HG03460 (cell line): ENCODE measurements around the gene PARP1.
"Not testable (repeated sequence)": the region's sequence is repeated elsewhere in the genome, so short reads cannot be mapped to it uniquely, and the experiment has no call there.

Experiments used
- ATAC-seq: cut with Tn5 transposase; IDR thresholded peaks from one replicate; pipeline ENCODE4 v1.9.1; 2021; ENCODE audit not compliant: unreplicated experiment

Gene PARP1

DNA sequence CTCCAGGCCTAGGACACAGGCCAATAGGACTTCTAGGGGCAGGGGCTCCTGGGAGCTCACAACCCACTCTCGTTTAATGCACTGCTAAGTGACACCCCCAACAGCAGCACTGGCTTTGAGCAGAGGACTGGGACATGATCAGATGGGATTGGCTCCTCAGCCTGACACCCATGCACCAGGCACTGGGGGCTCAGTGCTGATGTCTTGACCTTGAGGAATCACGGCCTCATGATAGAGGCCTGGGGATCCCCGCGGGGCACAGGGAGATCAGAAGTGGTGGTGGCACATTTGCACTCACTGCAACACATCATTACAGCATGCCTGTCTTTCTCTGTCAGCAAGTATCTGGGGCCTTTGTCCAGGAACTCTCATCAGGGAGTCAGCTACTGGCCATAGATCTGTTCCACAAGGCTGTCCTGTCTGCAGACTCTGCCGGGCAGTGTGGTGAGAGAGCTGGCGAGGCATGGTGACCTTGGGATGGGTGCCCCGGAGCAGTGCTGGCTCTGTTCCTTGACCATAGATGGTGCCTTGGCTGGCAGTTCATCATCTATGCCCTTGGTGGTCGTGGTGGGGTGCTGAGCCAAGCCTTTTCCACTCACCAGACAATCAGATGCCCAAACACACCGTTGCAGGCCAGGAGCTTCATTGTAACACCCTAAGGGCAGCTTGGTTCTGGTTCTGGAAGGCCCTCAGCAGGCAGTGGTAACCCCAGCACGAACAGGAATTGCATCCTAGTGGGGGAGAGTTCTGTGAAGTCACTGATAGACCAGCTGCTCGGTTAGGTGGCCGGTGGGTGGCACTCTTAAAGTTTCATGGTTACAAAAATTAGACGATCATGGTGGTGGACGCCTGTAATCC, 22.2 kb upstream of the PARP1 start:
- ATAC-seq: no peak

DNA sequence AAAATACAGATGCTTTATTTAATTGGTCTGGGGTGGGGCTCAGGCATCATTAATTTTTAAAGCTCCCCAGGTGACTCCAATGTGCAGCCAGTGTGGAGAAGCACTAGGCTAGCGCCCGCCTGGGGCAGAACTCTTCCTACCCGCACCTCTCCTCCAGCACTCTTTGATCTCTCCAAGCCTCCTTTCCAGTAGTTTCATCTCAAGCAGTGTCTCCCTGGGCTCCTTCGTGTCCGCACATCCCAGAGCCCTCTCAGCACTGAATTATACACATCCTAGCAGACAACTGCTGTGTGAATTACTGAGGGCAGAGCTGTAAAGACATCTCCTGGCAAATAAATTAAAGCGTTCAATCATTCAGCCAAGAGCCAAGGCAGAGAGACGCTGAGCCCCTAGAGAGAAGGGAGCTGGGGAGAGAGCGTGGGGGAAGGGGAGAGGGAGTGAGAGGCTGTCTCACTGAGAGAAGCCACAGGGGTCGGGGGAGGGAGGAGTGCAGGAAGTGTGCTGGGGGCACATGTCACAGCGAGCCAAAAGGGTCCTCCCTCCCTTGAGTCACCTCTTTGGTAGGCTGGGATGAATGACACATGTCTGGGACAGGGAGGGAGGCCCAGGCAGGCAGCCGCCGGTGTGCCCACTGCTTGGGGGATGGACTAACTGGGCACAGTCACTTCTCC, 21.0 kb upstream of the PARP1 start:
- no peak for ATAC-seq

- ATAC-seq: no peak
These were observed 20.5 kb upstream of the PARP1 start for GRCh38 chr1:226428348-226428747.

DNA sequence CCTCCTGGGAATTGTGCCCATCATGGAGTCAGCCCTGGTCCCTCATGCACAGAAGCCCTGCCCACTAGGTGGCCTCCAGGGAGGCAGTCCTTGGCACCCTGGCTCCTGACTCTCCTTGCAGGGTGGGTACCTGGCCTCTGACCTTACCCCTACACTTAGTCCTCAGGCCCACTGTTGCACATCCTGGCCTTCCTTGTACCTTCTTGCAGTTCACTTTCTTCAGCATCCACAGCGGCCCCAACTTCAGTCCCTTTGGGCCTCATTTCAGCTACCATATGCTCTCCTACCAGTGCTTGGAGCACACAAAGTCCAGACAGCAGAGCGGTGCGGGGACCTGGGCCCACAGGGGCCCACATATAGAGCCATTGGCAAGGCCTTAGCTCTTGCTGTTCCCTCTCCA, 19.2 kb upstream of the PARP1 start:
- ATAC-seq: no peak

GRCh38 chr1:226426395-226426794, 18.5 kb upstream of the PARP1 start:
- not testable (repeated sequence) for ATAC-seq

DNA sequence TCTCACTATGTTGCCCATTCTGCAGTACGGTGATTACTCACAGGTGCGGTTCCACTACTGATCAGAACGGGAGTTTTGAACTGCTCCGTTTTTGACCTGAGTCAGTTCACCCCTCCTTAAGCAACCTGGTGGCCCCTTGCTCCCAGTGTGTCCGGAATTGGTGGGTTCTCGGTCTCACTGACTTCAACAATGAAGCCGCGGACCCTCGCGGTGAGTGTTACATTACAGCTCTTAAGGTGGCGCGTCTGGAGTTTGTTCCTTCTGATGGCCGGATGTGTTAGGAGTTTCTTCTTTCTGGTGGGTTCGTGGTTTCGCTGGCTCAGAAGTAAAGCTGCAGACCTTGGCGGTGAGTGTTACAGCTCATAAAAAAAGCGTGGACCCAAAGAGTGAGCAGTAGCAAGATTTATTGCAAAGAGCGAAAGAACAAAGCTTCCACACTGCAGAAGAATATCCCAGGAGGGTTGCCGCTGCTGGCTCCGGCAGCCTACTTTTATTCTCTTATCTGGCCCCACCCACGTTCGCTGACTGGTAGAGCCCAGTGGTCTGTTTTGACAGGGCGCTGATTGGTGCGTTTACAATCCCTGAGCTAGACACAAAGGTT, 17.6 kb upstream of the PARP1 start:
- ATAC-seq: no peak

- ATAC-seq: no peak
These were observed 17.1 kb upstream of the PARP1 start for GRCh38 chr1:226425004-226425378.

DNA sequence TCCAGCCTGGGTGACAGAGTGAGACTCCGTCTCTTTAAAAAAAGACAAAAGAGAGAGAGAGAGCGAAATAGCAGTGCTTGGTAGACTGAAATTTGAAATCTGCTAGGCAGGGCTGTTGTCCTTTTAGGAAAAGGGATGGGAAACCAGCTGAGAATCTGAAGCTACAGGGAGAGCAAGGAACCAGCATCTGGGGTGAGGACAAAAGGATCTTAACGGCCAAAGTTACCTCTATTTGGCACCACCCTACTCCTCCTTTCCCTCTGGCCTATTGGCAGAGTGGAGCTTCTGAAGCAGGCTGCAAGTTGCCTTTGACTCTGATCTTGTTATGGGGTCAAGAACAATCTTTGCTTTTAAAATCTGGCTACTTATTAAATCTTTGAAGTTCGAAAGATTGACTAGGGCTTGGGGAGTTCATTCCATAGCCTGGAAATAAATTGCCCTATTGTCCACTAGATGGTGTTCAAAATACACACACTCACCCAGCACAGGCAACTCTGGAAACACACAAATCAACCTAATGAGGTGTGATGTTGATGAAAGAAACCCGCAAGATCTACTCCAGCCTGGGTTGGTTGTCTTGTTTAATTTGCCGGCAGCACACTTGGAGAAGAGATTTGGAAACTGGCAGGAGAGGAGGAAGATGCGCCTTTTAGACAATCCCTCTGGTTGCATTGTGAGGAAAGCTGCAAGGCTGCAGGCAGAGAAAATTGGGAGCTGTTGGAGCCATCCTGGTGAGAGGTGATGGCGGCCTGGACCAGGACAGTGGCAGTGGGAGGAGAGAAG, 16.5 kb upstream of the PARP1 start:
- no peak for ATAC-seq

DNA sequence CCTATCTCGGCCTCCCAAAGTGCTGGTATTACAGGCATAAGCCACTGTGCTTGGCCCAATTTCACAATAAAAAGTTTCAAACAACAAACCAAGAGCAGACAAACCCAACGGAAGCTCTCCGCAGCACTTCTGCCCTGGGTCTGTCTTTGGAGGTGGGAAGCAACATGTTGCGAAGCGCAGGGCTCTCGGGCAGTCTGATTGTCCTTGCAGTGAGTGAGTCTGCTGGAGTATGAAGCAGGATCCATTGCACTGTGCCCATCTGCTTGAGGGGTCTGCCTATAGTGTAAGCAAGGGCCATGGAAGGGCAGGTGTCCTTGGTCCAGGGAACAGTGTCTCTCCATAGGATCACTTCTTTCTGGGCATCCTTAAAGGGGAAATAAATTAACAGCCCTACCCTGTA, 14.6 kb upstream of the PARP1 start:
- no peak for ATAC-seq

- ATAC-seq: no peak
These were observed 13.0 kb upstream of the PARP1 start for GRCh38 chr1:226420897-226421296.

- ATAC-seq: no peak
These were observed 12.4 kb upstream of the PARP1 start for GRCh38 chr1:226420328-226420727.

DNA sequence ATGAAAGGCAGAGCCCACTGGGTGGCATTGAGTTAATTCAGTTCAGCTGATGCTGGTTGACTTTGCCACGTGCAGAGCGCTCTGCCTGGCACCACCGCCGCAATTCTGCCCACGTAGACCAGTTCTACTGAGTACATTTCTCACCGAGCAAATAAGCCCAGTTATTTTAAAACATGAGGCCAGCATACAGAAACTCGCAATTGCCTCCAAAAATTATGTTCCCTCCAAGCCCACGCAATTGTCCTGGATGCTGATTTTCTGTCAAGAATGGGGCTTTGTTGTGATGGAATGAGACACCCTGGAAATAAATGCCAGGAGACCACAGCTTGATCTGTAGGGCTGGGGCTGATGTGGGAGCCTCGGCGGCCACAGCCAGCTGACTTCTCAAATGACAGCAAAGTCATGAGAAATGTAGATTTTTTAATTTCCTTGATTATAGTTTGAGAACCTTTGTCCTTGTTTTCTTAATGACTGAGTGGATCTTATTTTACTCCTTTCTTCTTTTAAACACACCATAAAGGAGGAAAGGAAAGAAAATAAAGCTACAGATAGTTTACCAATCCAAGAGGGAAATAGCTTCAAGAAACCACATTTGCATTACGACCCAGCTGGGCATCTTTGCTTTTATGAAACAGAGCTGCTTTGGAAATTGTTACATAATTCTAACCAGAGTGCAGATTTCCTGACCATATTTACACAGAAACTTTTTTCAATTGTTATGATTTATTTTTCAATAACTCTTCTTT, 11.6 kb upstream of the PARP1 start:
- ATAC-seq: no peak

DNA sequence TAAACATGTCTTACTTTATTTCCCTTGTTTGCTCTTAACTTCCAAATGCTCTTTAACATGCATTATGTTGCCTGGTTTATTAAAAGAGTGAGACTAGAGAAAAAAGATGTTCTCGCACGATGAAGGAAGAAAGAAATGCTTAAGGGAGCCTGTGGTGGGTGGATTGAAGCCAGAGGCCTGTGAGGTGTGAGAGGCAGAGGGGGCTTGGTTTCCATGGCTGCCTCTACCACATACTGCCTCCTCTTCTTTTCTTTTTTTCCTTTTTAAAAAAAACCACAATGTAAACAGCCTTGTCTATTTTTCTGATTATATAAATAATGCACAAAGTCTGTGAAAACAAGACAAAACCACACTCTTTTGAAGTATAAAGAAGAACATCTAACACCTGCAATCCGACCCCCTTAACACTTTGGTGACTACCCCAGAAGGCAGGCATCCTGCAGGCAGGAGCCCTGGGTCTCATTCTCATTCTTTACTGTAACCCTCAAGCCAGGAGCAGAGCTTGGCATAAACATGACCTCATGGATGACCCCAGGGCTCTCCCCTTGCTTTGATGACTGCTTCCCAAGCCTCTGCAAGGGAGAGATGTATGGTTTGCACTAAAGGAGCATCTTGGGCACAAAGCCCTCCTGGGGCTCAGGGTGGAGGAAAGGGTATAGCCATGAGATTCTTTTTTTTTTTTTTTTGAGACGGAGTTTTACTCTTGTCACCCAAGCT, 10.1 kb upstream of the PARP1 start:
- no peak for ATAC-seq

DNA sequence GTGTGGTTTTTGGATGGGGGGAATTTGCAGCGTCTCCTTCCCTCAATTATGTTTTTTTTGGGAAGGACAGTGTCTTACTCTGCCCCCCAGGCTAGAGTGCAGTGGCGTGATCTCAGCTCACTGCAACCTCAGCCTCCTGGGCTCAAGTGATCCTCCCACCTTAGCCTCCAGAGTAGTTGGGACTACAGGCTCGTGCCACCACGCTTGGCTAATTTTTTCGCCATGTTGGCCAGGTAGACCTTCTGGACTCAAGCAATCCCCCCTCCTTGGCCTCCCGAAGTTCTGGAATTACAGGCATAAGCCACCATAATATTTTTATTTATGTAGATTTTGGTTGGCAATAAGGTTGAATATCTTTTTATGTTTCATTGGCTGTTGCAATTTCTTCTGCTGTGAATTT, 9.5 kb upstream of the PARP1 start:
- ATAC-seq: no peak

- no peak for ATAC-seq
These were observed 6.3 kb upstream of the PARP1 start for GRCh38 chr1:226414098-226414698.

DNA sequence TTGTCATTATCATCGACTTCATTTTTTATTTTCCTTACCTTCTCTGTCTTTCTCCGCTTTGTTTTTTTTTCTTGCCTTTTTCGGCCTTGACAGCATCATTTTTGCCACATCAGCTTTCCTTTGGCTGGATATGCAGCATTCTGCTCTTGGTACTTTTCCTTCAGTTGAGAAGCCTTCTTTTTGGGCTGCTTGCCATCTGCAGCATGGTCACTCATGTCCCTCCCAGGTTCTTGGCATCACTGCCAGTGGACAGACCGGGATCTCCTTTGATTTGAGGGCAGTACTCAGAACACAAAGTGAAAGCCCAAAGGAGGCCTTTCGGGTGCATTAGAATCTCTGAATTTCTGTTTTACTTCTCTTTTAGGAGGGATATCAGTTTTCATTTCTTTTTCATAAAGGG, 3.7 kb upstream of the PARP1 start:
- no peak for ATAC-seq

DNA sequence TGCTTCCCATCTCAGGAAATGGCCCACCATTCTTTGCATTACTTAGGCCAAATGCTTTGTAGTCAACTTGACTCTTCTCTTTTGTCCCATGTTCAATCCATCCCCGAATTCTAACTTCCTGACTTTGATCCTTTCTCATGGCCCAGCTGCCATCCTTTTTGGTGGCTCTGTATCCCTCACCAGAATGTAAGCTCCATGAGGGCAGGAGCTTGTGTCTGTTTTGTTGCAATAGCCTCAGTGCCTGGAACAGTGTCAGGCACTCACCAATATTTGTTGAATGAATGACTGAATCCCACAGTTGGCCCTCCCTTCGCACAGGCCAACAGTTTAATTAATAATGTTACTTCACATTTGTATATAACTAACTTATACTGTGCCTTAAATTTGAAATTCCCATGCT, 3.1 kb upstream of the PARP1 start:
- no peak for ATAC-seq

- no peak for ATAC-seq
These were observed 1.5 kb upstream of the PARP1 start for GRCh38 chr1:226409392-226409791.

GRCh38 chr1:226408285-226409184, 642 bp upstream of the PARP1 start:
- no peak for ATAC-seq
